A549 (cell line): ENCODE results near the gene RWDD1.

ENCODE experiments used
- CTCF ChIP-seq: fragments of >200 bp; sonication (Bioruptor Twin); formaldehyde crosslinking; IDR thresholded peaks from 3 replicates; pipeline ENCODE4 v1.5.1; 2016
- MAFK ChIP-seq: fragments of 450-650 bp; IDR thresholded peaks from 2 replicates; pipeline ENCODE4 v1.6.1; 2014; ENCODE audit not compliant: partially characterized antibody
- MYC ChIP-seq: IDR thresholded peaks from 2 replicates; pipeline ENCODE4 v1.6.1; 2012; ENCODE audit warnings: mild to moderate bottlenecking, inconsistent platforms, low read length, improper control_type of control experiment, borderline replicate concordance
- ZNF302 ChIP-seq: fragments of 250-450 bp; sonication (Bioruptor Pico); IDR thresholded peaks from 2 replicates; pipeline ENCODE4 v1.9.0; 2021; ENCODE audit warnings: inconsistent platforms, mild to moderate bottlenecking, moderate library complexity
- TF ChIP-seq, protein P1 (sequence below): IDR thresholded peaks from 2 replicates; pipeline ENCODE4 v1.6.1; 2012
- TF ChIP-seq, protein P2 (sequence below): fragments of 200-600 bp; sonication (generic); IDR thresholded peaks from 2 replicates; pipeline ENCODE4 v1.6.1; 2016; ENCODE audit warnings: antibody characterized with exemption, mild to moderate bottlenecking, moderate library complexity

DNA sequence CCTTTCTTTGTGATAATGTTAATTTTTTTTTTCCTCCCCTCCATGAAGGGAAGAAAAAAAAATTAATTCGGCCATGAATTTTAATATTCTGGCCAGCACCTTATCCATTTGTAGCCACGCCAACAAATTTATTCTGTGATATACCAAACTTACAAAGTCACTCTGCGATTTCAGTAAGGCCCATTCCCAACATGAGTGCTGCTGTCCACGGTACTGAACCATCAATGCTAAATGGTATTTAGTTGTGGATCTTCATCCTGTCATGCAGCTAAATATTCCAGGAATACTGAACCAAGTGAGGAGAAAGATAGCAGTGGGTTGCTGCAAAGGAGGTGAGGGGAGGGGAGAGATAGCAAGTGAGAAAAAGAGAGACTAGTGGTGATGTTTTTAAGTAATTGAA lies 25.5 kb downstream of the RWDD1 start:
- TF ChIP-seq ZNF302 (CRISPR knock-in tag) (no peak), CTCF (no peak), MAFK (no peak), MYC (no peak)
- TF ChIP-seq, protein P1, sequence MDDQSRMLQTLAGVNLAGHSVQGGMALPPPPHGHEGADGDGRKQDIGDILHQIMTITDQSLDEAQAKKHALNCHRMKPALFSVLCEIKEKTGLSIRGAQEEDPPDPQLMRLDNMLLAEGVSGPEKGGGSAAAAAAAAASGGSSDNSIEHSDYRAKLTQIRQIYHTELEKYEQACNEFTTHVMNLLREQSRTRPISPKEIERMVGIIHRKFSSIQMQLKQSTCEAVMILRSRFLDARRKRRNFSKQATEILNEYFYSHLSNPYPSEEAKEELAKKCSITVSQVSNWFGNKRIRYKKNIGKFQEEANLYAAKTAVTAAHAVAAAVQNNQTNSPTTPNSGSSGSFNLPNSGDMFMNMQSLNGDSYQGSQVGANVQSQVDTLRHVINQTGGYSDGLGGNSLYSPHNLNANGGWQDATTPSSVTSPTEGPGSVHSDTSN: no peak
- TF ChIP-seq, protein P2, sequence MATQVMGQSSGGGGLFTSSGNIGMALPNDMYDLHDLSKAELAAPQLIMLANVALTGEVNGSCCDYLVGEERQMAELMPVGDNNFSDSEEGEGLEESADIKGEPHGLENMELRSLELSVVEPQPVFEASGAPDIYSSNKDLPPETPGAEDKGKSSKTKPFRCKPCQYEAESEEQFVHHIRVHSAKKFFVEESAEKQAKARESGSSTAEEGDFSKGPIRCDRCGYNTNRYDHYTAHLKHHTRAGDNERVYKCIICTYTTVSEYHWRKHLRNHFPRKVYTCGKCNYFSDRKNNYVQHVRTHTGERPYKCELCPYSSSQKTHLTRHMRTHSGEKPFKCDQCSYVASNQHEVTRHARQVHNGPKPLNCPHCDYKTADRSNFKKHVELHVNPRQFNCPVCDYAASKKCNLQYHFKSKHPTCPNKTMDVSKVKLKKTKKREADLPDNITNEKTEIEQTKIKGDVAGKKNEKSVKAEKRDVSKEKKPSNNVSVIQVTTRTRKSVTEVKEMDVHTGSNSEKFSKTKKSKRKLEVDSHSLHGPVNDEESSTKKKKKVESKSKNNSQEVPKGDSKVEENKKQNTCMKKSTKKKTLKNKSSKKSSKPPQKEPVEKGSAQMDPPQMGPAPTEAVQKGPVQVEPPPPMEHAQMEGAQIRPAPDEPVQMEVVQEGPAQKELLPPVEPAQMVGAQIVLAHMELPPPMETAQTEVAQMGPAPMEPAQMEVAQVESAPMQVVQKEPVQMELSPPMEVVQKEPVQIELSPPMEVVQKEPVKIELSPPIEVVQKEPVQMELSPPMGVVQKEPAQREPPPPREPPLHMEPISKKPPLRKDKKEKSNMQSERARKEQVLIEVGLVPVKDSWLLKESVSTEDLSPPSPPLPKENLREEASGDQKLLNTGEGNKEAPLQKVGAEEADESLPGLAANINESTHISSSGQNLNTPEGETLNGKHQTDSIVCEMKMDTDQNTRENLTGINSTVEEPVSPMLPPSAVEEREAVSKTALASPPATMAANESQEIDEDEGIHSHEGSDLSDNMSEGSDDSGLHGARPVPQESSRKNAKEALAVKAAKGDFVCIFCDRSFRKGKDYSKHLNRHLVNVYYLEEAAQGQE: peak; percentile 91
